CD4-positive, alpha-beta T cell treated with Interleukin-6 at 100 ng/mL for 8 hours (primary cell): Measurements from ENCODE around the gene SPACA9.

Source experiments
- DNase-seq: peaks from one replicate; pipeline ENCODE4 v3.0.0-alpha.2; 2020; ENCODE audit warnings: mixed read lengths, low spot score

Gene SPACA9

DNA sequence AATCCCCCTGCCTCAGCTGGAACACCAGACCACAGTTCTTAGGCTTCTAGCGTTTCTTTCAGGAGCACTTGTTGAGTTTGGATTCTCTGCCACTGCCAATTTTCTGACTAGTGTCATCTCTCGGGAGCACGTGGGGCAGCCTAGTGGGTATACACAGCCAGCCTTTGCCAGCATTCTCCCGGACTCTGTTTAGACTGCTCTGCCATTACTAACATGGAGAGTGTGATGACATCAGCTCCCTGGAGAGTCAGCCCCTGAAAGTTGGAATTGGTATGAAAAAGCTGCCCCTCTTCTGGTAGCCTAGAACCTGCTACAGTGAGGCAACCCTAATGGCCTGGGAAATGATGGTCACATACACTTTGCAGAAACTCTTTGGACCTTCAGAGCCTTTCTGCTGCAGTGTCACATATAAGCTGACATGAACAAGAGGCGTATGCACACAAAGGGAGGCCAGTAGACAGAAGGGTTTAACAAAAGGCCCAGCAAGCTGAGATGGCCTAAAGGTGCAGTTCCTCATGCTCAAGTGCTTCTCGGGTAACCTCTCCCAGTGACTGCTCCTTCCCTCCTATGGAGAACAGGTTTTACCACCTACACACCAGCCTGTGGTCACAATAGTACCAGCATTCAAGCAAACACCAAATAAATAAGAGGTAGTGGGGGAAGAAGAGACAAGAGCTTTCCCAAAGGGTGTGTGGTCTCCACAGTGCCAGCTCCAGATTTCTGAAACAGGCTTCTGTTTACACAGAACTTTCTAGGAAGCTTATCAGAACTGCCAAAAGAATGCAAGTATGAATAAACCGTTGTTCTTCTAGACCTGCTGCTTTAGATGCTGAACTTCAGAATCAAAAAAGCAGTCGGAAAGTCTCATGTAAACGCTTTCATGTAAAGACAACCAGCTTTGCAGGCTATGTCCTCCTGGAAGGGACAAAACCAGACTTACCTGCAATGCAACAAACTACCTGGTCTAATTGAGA is 16.5 kb downstream of the SPACA9 start:
- DNase-seq, result no peak

DNA sequence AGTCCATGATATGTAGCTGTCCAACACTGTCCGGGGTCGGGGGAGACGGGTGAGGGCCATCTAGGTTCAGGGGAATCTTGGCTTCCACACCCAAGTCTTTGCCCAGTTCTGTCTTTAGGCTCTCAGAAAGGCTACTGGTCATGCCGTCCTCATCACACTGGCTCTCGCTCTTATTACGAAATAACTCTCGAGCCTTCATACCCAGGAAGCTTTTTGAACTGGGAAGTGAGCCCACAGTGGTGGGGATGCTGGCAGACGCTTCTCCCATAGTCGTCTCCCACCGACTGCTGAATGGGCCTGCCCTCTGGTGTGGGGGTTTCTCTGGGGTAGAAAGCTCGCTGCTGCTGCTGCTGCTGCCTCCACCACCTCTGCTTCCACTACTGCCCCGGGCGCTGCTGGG is 17.6 kb downstream of the SPACA9 start:
- DNase-seq, result no peak

DNA sequence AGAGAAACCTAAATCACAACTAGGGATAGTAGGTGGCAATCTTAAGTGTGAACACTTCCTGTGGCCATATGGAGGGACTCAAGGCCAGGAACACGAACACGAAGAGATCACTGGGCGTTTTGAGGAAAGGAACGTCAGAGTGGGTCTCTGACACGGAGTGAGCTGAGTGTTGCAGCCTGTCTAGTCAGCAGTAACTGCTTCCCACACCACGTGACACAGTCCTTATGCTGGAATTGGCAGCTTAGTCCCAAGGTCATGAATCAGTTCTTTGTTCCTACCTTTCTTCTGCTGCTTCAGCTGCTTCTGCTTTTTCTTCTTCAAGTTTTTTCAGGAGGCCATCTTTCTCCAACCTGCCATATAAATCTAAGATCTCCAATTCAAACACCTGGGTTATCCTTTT is 18.2 kb downstream of the SPACA9 start:
- no peak for DNase-seq

- DNase-seq, result no peak
These were observed 19.4 kb downstream of the SPACA9 start for GRCh38 chr9:132898051-132898450.

DNA sequence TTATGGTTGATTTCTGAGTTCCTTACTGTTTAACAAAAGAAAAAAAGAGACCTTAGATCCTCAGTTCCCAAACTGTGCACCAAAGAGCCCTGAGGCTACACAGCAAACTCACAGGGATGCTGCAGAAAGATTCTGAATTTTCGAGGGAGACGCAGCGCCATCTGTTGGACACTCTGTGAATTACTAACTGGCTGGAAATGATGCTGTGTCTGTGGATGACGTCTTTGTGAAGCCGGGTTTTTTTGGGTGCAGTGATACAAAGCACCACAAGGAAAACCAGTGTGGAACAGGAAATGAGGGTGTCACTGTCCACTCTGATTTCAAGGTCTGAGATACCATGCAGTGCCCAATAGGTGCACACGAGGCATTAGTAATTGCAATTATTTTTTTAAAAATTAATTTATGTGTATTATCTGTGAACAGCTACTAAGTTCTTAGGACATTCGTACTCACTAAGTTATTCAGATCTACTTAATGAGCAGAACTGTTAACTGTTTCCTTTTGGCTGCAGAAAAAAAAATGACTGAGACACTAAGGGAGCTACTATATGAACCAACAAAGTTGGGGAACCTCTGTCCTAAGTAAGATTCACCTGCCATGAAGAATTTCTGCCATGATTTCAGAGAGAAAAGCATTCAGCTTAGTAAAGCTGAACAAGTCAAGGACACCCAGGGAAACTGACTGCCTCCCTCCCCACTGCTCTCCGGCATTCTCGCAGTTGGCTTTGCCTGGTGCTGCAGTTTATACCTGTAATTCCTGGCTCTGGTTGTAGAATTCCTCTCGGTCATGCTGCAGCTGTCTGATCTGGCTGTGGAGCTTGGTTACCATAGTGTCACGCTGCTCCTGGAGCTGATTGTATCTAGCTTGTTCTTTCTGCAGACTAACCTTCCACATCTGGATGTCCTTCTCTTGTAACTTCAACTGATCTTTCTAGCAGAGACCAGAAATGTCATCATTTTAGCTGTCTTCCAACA is 23.4 kb downstream of the SPACA9 start:
- DNase-seq, result peak; percentile 65

DNA sequence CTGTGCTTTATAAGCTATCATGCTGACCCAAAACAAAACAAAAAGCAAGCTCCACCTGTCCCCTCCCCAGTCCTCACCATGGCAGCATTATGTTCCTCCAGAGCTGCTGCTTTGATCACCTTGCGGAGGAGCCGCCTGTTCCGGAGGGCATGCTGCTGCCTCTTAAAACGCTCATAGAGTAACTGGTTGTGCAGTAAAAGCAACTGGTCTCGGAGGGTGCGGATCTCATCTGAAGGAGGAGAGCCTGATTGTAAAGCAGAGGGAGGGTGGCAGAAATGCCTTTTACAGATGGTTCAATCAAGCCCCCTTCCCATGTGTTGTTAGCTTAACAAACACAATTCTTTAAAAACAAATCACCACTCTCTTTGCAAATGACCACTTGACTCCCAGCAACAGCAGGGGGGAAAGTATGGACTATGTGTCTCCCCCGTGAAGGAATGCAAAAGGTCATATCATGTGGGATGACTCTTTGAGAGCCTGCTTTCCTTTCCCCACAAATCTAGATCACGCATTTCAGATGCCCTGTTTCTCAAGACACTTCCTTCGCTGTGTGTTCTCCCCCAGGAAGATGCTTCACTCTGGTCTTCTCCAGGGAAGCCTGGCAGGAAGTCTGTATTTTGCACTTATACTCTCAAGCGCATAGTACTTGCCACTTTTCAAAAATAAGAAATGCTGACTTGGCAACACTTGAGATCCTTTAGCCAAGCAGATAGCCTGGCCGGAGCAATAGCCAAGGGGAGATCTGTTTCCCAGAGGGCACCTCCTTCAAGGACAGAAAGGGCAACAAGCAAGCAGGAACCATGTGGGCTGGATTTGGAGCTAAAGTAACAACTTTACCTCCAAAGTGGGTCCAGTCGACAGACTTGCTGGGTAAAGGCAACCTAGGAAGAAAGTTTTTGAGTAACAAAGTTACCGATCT is 25.1 kb downstream of the SPACA9 start:
- no peak for DNase-seq

GRCh38 chr9:132905726-132906125 is 27.0 kb downstream of the SPACA9 start:
- DNase-seq, result no peak

DNA sequence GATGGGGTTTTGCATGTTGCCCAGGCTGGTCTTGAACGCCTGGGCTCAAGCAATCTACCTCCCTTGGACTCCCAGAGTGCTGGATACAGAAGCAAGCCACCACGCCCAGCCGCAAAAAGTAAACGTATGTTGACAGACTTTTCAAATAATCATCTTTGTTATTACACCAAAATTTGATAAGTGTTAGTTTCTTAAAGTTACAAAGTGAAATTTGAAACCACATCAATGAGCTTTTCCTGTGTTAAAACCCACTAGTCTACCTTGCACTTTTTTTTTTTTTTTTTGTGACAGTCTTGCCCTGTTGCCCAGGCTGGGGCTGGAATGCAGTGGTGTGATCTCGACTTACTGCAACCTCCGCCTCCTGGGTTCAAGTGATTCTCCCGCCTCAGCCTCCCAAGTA is 29.9 kb downstream of the SPACA9 start:
- DNase-seq, result peak; percentile 11

GRCh38 chr9:132909311-132909710 is 30.6 kb downstream of the SPACA9 start:
- DNase-seq, result no peak

DNA sequence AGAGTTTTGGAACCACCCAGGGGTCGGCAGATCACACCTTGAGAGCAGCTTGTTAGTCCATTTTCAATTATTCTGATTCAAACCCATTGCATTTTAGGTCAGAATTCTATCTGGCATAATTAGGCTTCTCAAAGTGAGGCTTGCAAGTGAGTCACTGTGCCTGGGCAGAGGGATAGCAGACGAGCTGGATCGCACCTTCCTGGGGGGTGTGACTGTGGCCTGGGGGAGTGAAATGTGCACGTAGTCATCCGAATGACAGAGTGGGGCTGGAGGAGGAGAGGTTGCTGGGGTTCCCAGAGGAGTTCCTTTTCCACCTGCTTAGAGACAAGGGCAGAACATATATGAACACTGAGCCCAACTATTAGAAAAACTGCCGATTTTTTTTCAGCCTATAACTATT is 31.7 kb downstream of the SPACA9 start:
- DNase-seq, result no peak

- no peak for DNase-seq
These were observed 33.4 kb downstream of the SPACA9 start for GRCh38 chr9:132912131-132912530.

- no peak for DNase-seq
These were observed 36.2 kb downstream of the SPACA9 start for GRCh38 chr9:132914924-132915323.

DNA sequence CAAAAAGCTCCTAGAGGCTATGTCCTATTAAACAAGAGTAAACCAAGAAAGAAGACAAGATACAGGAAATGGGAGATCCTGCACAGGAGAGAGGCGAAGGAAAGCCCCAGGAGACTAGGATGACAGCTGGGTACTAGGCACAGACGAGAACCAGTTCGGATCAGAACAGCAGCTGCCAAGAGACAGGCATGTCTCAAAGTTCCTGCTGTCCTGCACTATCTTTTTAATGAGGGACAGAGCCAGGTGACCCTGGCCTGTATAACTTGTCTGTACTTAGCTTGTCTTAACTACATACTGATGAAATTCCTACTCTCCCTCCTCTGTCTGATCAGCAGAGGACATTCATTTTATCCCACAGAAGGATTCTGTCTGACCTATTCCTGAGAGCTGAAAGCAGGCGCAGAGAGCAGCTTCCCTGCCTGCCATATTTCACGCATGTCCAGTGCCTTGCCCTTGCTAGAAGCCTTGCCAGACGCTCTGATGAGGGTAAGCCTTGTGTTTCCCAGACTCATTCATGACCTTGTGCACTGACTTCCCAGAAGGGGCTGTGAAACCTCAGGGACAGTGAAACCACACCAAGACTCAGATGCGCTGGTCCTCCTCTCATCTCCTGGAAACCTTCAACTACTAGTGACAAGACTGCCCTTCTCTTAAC is 41.0 kb downstream of the SPACA9 start:
- DNase-seq, result no peak

DNA sequence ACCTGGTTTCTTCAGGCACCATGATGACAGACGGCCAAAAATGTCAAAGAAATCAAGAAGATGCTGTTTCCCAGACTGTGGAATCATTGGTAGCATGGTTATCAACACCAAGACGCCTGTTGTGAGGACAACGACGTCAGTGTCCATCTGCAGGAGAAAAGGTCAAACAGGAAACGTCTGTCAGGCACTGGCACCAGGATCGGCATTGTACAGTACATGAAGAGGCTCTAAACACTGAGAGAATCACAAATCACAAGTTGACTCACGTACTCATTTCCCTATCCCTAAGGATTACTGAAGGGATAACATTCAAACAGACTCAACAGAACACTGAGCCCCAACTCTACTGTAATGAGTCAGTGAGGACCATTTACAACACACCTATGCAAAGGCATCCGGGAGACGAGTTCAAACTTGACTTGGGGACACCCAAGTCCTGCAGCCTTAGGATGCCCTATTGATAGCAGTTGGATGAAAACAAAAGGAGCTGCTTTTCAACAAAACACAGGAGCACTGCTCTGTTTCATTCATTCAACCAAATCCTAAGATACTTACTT is 44.7 kb downstream of the SPACA9 start:
- DNase-seq, result no peak

- DNase-seq, result no peak
These were observed 49.0 kb downstream of the SPACA9 start for GRCh38 chr9:132927704-132928103.

- DNase-seq, result no peak
These were observed 52.6 kb downstream of the SPACA9 start for GRCh38 chr9:132931178-132931735.

DNA sequence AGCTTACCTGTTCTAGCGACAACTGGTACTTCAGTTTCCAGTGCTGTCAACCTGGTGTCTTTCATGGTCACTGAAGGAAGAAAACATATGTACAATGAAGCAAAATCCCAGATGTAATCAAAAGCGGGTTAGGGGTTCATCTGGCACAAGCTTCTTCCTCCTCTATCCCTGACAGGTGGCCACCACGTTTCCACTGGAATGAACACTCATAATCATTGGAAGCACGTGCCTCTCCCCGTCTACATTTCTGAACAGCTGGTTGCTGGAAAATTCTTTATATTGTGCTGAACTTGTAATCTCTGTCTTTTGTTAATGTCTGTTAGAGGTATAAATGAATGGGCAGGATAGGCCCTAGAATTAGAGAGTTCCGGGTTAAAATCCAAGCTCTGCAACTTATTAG is 56.3 kb downstream of the SPACA9 start:
- no peak for DNase-seq

DNA sequence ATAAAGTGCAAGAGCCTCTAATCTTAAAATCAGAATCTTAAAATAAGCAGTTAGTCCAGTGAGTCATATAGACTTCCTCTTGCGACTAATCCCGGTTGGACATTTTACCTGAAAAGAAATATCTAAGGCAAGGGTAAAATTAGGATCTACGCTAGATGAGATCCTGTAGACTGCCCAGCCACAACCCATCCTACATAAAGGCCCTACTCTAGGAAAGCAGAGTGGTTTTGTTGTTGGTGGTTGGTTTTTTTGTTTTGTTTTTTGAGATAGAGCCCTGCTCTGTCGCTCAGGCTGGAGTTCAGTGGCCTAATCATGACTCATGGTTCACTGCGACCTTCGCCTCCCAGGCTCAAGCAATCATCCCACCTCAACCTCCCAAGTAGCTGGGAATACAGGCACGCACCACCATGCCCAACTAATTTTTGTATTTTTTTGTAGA is 58.8 kb downstream of the SPACA9 start:
- no peak for DNase-seq

DNA sequence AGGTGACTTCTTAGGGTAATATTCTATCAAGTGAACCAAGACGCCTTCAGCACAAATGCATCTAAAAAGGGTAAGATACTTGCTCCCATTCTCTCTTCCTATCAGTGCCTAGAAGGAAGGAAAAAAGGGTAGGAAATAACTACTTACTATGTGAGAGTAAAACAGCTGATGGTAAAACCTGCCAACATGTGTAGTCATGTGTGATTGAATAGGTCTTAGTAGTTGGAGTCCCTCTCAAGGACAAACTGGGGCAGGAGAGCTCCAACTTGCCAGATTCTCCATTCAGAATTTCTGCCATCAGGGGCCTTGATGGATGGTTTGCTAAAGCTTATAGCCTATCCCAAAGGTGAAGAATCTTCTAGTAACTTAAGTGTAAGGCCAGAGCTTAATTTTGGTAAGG is 60.5 kb downstream of the SPACA9 start:
- no peak for DNase-seq
